MM.1S (cell line): ENCODE measurements around the gene CMC1.

Source experiments
- DNase-seq: peaks from one replicate; pipeline ENCODE4 v3.0.0-alpha.2; 2015
- H2AFZ ChIP-seq: fragments of 300-600 bp; sonication (generic); 2 replicates; pipeline ENCODE4 v1.6.0; 2016; ENCODE audit warnings: antibody characterized with exemption, low read length
- H3F3A ChIP-seq: fragments of 300-600 bp; sonication (generic); 2 replicates; pipeline ENCODE4 v1.6.1; 2016; ENCODE audit warnings: mild to moderate bottlenecking, antibody characterized with exemption, low read length, moderate library complexity, mixed read lengths; ENCODE audit not compliant: insufficient read depth
- H3K27ac ChIP-seq: fragments of 300-600 bp; sonication (generic); 2 replicates; pipeline ENCODE4 v1.5.1; 2016; ENCODE audit warnings: mild to moderate bottlenecking, low read length
- H3K27me3 ChIP-seq: fragments of 300-600 bp; sonication (generic); replicated peaks from 2 replicates; pipeline ENCODE4 v1.6.0; 2016; ENCODE audit warnings: low read length; ENCODE audit not compliant: insufficient read depth
- H3K36me3 ChIP-seq: fragments of 300-600 bp; sonication (generic); replicated peaks from 2 replicates; pipeline ENCODE4 v1.6.1; 2016; ENCODE audit warnings: mild to moderate bottlenecking, low read length, mixed read lengths; ENCODE audit not compliant: insufficient read depth
- H3K4me1 ChIP-seq: fragments of 300-600 bp; sonication (generic); 2 replicates; pipeline ENCODE4 v1.6.1; 2016; ENCODE audit warnings: low read length, mixed read lengths
- H3K4me2 ChIP-seq: fragments of 300-600 bp; sonication (generic); 2 replicates; pipeline ENCODE4 v1.6.0; 2016; ENCODE audit warnings: low read depth, low read length
- H3K4me3 ChIP-seq: fragments of 300-600 bp; sonication (generic); 2 replicates; pipeline ENCODE4 v1.5.1; 2016; ENCODE audit warnings: low read length, mixed read lengths
- H3K79me2 ChIP-seq: fragments of 300-600 bp; sonication (generic); 2 replicates; pipeline ENCODE4 v1.6.1; 2016; ENCODE audit warnings: mixed run types, low read length, mixed read lengths
- H3K9ac ChIP-seq: fragments of 300-600 bp; sonication (generic); 2 replicates; pipeline ENCODE4 v1.6.1; 2016; ENCODE audit warnings: low read length, mixed read lengths
- H3K9me2 ChIP-seq: fragments of 300-600 bp; sonication (generic); replicated peaks from 2 replicates; pipeline ENCODE4 v1.6.1; 2016; ENCODE audit warnings: mild to moderate bottlenecking, low read length, mixed read lengths; ENCODE audit not compliant: insufficient read depth
- H3K9me3 ChIP-seq: fragments of 300-600 bp; sonication (generic); replicated peaks from 2 replicates; pipeline ENCODE4 v1.6.1; 2016; ENCODE audit warnings: mild to moderate bottlenecking, low read length, mixed read lengths; ENCODE audit not compliant: insufficient read depth
- H4K20me1 ChIP-seq: fragments of 300-600 bp; sonication (generic); 2 replicates; pipeline ENCODE4 v1.6.1; 2016; ENCODE audit warnings: mild to moderate bottlenecking, low read length, moderate library complexity, mixed read lengths; ENCODE audit not compliant: insufficient read depth
- EZH2 ChIP-seq: fragments of 300-600 bp; sonication (generic); optimal IDR thresholded peaks from 2 replicates; pipeline ENCODE3; 2017; ENCODE audit warnings: low read depth, mild to moderate bottlenecking, antibody characterized with exemption, low read length, mixed read lengths
- EZH2phosphoT487 ChIP-seq: fragments of 300-600 bp; sonication (generic); IDR thresholded peaks from 2 replicates; pipeline ENCODE4 v1.6.1; 2018; ENCODE audit warnings: antibody characterized with exemption, low read length
- TF ChIP-seq, protein P1 (sequence below): fragments of 300-600 bp; sonication (generic); IDR thresholded peaks from 2 replicates; pipeline ENCODE4 v1.5.1; 2016; ENCODE audit warnings: antibody characterized with exemption, low read length, mixed read lengths

The CMC1 gene

DNA sequence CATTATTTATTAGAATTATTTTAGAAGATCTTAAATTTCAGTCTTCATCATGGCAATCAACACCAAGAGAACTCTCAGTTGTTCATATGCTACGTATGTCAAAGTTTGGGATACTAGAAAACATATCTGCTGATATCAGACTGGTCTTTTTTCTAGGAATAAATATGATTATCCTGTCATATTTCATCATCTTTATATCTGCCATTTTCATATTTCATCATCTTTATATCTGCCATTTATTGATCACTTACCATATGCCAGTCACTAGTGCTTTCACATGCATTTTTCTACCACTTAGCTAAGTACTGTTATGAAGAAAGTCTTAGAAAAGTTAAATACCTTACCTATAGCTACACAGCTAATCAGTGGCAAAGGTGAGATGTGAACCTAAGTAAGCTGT is 104.3 kb downstream of the CMC1 start:
- Histone ChIP-seq H3K27me3 (no peaks in the 10 kb centered on the region), H3K9me2 (no peaks in the 10 kb centered on the region), H3K9ac (no peak overlapping the region), H3K9me3 (no peaks in the 10 kb centered on the region), H3F3A (no peaks in the 10 kb centered on the region), H3K27ac (no peak overlapping the region), H3K4me3 (no peak overlapping the region), H3K36me3 (no peaks in the 10 kb centered on the region), H4K20me1 (no peaks in the 10 kb centered on the region), H3K4me2 (no peak overlapping the region), H3K79me2 (peaks cover 58% of the 10 kb centered on the region), H3K4me1 (peaks cover 28% of the 10 kb centered on the region), H2AFZ (no peak overlapping the region)
- no peak for DNase-seq
- no peak for TF ChIP-seq EZH2
- no peak for TF ChIP-seq EZH2phosphoT487
- TF ChIP-seq, protein P1, sequence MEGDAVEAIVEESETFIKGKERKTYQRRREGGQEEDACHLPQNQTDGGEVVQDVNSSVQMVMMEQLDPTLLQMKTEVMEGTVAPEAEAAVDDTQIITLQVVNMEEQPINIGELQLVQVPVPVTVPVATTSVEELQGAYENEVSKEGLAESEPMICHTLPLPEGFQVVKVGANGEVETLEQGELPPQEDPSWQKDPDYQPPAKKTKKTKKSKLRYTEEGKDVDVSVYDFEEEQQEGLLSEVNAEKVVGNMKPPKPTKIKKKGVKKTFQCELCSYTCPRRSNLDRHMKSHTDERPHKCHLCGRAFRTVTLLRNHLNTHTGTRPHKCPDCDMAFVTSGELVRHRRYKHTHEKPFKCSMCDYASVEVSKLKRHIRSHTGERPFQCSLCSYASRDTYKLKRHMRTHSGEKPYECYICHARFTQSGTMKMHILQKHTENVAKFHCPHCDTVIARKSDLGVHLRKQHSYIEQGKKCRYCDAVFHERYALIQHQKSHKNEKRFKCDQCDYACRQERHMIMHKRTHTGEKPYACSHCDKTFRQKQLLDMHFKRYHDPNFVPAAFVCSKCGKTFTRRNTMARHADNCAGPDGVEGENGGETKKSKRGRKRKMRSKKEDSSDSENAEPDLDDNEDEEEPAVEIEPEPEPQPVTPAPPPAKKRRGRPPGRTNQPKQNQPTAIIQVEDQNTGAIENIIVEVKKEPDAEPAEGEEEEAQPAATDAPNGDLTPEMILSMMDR, result no peak

DNA sequence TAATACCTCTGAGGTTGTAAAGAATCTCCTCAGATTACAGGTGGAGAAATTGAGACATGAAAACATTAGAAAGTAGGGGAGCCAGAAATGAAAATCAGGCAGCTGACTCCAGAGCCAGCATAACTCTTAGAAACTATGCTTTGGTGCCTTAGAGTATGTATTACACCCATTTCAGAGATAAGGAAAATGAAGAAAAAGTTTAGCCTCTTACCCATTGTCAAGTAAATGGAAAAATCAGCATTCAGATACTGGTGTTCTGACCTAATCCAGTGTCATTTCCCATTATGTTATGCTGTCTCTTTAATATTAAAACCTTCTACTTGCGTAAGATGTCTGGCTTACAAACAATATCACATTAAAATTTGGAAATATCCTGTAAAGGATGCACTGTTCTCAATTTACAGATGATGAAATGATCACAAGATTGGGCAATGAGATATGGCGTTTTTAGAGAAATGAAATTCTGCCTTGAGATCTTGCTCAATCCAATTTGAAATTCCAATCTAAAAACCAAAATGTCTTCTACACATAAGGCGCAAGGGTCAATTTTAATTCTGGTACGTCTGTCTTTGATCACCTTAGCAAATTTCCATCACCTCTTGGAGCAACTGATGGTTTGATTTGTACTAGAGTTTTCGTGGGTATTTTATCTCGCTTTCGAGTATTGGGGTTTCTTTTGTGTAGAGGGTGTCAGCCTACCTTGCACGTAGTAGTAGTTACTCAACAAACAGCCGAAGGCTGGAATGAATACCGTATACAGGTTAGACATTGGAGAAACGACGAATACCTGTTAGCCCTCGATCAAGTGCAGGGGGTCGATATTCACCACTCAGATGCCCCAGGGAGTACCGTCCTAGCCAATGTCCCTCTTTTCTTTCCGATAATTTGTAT is 106.2 kb downstream of the CMC1 start:
- no peaks in the 10 kb centered on the region for H3F3A ChIP-seq
- no peaks in the 10 kb centered on the region for H4K20me1 ChIP-seq
- TF ChIP-seq EZH2 (no peak), EZH2phosphoT487 (no peak)
- TF ChIP-seq, protein P1, result no peak
- peak overlapping the region; percentile 99 for H3K9ac ChIP-seq
- H3K9me2 ChIP-seq, result no peaks in the 10 kb centered on the region
- H3K36me3 ChIP-seq, result no peaks in the 10 kb centered on the region
- H3K79me2 ChIP-seq, result peaks cover 51% of the 10 kb centered on the region
- DNase-seq, result no peak
- H3K9me3 ChIP-seq, result no peaks in the 10 kb centered on the region
- peaks cover 23% of the 10 kb centered on the region for H3K4me1 ChIP-seq
- peak overlapping the region; percentile 82 for H3K4me2 ChIP-seq
- no peaks in the 10 kb centered on the region for H3K27me3 ChIP-seq
- H3K4me3 ChIP-seq, result peak overlapping the region; percentile 95
- H2AFZ ChIP-seq, result peak overlapping the region; percentile 97
- peak overlapping the region; percentile 94; the same call in 1 of the 2 replicates for H3K27ac ChIP-seq

DNA sequence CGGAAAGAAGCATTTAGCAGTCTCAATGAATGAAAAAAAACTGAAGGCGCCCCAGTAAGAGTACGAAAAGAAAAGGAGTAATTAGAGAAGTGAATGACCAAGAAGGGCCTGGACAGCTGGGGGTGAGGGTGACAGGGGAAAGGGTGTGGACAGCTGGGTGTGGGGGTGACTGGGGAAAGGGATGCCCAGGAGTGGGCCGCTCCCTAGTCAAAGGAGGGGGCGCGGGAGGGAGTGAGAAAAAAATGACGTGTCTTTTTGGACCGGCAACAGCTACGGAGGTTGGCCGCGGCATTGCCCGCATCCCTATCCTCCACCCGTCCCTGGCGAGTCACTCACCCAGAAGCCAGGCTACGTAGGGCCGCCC is 106.8 kb downstream of the CMC1 start:
- no peaks in the 10 kb centered on the region for H3K27me3 ChIP-seq
- no peaks in the 10 kb centered on the region for H3F3A ChIP-seq
- H3K36me3 ChIP-seq, result no peaks in the 10 kb centered on the region
- peak overlapping the region; percentile 97 for H2AFZ ChIP-seq
- no peaks in the 10 kb centered on the region for H3K9me2 ChIP-seq
- TF ChIP-seq EZH2 (no peak), EZH2phosphoT487 (no peak)
- TF ChIP-seq, protein P1, result no peak
- H3K9me3 ChIP-seq, result no peaks in the 10 kb centered on the region
- H3K9ac ChIP-seq, result peak overlapping the region; percentile 99
- peaks cover 18% of the 10 kb centered on the region for H3K4me1 ChIP-seq
- peak overlapping the region; percentile 82 for H3K4me2 ChIP-seq
- H3K27ac ChIP-seq, result peak overlapping the region; percentile 94
- no peak for DNase-seq
- H3K79me2 ChIP-seq, result peaks cover 47% of the 10 kb centered on the region
- H3K4me3 ChIP-seq, result peak overlapping the region; percentile 95
- H4K20me1 ChIP-seq, result no peaks in the 10 kb centered on the region
